ENCODE data around the gene PDXP. TPM values are rescaled to one million over a fixed set of nuclear protein-coding genes. Genes with fewer than 3 reads are reported as not detected.

Gene PDXP
- total and polyA plus RNA-seq, 2 of the 13 experiments (the other 11 are each of a cell fraction or from before 2014, with no cell fraction given): 58.2 to 70.6 TPM

DNA sequence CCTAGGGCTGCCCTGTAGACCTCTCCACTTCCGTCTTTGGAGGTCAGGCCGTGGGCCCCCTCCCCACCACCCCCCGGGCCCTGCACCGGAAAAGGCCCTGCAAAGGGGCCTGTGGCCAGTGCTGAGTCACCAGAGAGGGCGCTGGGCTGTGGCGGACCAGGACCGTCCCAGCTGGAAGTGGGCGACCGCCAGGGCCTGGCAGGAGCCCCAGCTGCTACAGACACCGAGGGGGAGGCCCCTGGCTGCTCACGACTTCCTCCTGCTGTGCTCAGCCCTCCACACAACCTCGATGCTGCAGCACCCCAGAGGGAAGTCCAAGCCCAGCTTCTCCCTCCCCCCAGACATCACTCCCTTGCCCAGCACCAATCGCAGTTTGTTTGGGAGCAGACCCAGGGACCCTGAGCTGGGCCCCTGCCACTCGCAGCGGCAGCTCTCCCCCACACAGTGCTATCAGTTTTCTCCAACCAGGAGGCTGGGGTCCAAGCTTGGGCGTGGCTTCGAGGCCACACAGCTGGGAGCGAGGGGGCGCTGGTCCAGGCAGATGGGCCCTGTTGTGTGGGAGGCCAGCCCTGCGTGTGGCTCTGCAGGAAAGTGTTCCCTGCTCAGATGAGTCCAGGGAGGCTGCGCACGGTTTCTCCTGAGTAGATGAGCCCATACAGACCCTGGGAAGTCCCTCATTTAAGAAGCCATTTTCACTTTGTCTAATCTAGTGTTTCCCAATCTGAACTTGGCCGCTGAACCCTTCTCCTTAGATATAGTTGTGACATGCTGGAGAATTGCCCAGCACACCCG is 24.7 kb upstream of the PDXP start (continued):
- TF ChIP-seq, protein P1, sequence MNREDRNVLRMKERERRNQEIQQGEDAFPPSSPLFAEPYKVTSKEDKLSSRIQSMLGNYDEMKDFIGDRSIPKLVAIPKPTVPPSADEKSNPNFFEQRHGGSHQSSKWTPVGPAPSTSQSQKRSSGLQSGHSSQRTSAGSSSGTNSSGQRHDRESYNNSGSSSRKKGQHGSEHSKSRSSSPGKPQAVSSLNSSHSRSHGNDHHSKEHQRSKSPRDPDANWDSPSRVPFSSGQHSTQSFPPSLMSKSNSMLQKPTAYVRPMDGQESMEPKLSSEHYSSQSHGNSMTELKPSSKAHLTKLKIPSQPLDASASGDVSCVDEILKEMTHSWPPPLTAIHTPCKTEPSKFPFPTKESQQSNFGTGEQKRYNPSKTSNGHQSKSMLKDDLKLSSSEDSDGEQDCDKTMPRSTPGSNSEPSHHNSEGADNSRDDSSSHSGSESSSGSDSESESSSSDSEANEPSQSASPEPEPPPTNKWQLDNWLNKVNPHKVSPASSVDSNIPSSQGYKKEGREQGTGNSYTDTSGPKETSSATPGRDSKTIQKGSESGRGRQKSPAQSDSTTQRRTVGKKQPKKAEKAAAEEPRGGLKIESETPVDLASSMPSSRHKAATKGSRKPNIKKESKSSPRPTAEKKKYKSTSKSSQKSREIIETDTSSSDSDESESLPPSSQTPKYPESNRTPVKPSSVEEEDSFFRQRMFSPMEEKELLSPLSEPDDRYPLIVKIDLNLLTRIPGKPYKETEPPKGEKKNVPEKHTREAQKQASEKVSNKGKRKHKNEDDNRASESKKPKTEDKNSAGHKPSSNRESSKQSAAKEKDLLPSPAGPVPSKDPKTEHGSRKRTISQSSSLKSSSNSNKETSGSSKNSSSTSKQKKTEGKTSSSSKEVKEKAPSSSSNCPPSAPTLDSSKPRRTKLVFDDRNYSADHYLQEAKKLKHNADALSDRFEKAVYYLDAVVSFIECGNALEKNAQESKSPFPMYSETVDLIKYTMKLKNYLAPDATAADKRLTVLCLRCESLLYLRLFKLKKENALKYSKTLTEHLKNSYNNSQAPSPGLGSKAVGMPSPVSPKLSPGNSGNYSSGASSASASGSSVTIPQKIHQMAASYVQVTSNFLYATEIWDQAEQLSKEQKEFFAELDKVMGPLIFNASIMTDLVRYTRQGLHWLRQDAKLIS (CRISPR knock-in tag; IDR thresholded peaks at IDR 0.05): no peak
- peak; percentile 56; the same call in 1 of the 2 replicates for TF ChIP-seq SP5 (CRISPR knock-in tag; IDR thresholded peaks at IDR 0.05; ENCODE audit: borderline replicate concordance, low read depth)
- TF ChIP-seq XRCC5 (optimal IDR thresholded peaks at IDR 0.05; ENCODE audit: low read length): no peak
- TF ChIP-seq, protein P2, sequence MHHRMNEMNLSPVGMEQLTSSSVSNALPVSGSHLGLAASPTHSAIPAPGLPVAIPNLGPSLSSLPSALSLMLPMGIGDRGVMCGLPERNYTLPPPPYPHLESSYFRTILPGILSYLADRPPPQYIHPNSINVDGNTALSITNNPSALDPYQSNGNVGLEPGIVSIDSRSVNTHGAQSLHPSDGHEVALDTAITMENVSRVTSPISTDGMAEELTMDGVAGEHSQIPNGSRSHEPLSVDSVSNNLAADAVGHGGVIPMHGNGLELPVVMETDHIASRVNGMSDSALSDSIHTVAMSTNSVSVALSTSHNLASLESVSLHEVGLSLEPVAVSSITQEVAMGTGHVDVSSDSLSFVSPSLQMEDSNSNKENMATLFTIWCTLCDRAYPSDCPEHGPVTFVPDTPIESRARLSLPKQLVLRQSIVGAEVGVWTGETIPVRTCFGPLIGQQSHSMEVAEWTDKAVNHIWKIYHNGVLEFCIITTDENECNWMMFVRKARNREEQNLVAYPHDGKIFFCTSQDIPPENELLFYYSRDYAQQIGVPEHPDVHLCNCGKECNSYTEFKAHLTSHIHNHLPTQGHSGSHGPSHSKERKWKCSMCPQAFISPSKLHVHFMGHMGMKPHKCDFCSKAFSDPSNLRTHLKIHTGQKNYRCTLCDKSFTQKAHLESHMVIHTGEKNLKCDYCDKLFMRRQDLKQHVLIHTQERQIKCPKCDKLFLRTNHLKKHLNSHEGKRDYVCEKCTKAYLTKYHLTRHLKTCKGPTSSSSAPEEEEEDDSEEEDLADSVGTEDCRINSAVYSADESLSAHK (CRISPR knock-in tag; IDR thresholded peaks at IDR 0.05; ENCODE audit: borderline replicate concordance): no peak
- TF ChIP-seq, protein P3, sequence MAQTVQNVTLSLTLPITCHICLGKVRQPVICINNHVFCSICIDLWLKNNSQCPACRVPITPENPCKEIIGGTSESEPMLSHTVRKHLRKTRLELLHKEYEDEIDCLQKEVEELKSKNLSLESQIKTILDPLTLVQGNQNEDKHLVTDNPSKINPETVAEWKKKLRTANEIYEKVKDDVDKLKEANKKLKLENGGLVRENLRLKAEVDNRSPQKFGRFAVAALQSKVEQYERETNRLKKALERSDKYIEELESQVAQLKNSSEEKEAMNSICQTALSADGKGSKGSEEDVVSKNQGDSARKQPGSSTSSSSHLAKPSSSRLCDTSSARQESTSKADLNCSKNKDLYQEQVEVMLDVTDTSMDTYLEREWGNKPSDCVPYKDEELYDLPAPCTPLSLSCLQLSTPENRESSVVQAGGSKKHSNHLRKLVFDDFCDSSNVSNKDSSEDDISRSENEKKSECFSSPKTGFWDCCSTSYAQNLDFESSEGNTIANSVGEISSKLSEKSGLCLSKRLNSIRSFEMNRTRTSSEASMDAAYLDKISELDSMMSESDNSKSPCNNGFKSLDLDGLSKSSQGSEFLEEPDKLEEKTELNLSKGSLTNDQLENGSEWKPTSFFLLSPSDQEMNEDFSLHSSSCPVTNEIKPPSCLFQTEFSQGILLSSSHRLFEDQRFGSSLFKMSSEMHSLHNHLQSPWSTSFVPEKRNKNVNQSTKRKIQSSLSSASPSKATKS (CRISPR knock-in tag; IDR thresholded peaks at IDR 0.05): no peak
- TF ChIP-seq ZNF33A (CRISPR knock-in tag; IDR thresholded peaks at IDR 0.05; ENCODE audit: borderline replicate concordance): no peak
- TF ChIP-seq SMAD1 (CRISPR knock-in tag; IDR thresholded peaks at IDR 0.05; ENCODE audit: borderline replicate concordance, low read depth): 0 out of 2 replicates have a peak, but pooled peaks have one; percentile 59
- peak; percentile 89 for TF ChIP-seq NFE2L1 (CRISPR knock-in tag; IDR thresholded peaks at IDR 0.05; ENCODE audit: borderline replicate concordance)
- no peak for TF ChIP-seq KAT2B (IDR thresholded peaks at IDR 0.05; ENCODE audit: borderline replicate concordance, low read depth, low read length)
- TF ChIP-seq ZNF329 (CRISPR knock-in tag; IDR thresholded peaks at IDR 0.05; ENCODE audit: low read depth): no peak
- TF ChIP-seq ZNF607 (CRISPR knock-in tag; IDR thresholded peaks at IDR 0.05; ENCODE audit: borderline replicate concordance): peak; percentile 43; the same call in 1 of the 2 replicates
- no peak for TF ChIP-seq ZNF660 (CRISPR knock-in tag; IDR thresholded peaks at IDR 0.05; ENCODE audit: borderline replicate concordance, low read depth)
- no peak for TF ChIP-seq HHEX (CRISPR knock-in tag; IDR thresholded peaks at IDR 0.05)
- TF ChIP-seq JARID2 (CRISPR knock-in tag; IDR thresholded peaks at IDR 0.05; ENCODE audit: insufficient replicate concordance): no peak
- peak; percentile 87 for TF ChIP-seq ZBTB7A (CRISPR knock-in tag; IDR thresholded peaks at IDR 0.05)
- TF ChIP-seq ELF3 (CRISPR knock-in tag; IDR thresholded peaks at IDR 0.05): peak; percentile 75; the same call in 1 of the 2 replicates
- peak; percentile 91 for TF ChIP-seq ZNF768 (CRISPR knock-in tag; IDR thresholded peaks at IDR 0.05)
- TF ChIP-seq ZKSCAN1 (IDR thresholded peaks at IDR 0.05; ENCODE audit: low read length): no peak
- peak; percentile 90 for TF ChIP-seq RBFOX2 (IDR thresholded peaks at IDR 0.05; ENCODE audit: low read depth, low read length)
- TF ChIP-seq ZNF644 (CRISPR knock-in tag; IDR thresholded peaks at IDR 0.05; ENCODE audit: low read depth): no peak

All from HepG2 (cell line).